H1 (cell line): ENCODE measurements around the gene HIBADH. TPM values are rescaled to one million over a fixed set of nuclear protein-coding genes. Genes with fewer than 3 reads are reported as not detected.

Source experiments
- CTCF ChIA-PET: fragments of 300-600 bp; sonication (Branson Sonifier 250); formaldehyde crosslinking; loops from one replicate; lab custom pipeline; 2021; ENCODE audit not compliant: partially characterized antibody; lab: Charles Lee
- POLR2A ChIA-PET: fragments of 300-600 bp; sonication (Branson Sonifier 250); formaldehyde crosslinking; loops from one replicate; lab custom pipeline; 2021; ENCODE audit warnings: inconsistent platforms; ENCODE audit not compliant: partially characterized antibody; lab: Charles Lee
- DNase-seq, 2 experiments: peaks; one replicate each; pipeline versions ENCODE4 v3.0.0 to v3.0.0-alpha.2; 2010 to 2022; ENCODE audit warnings: low spot score in 2 of 2, low read depth in 1 of 2, mixed read lengths in 1 of 2
- FAIRE-seq: peaks from 2 replicates; lab custom pipeline; 2011; peaks lifted over from hg19 to GRCh38; lab: Jason Lieb, UNC
- H2AFZ ChIP-seq: 2 replicates; pipeline ENCODE4 v1.8.1; 2012; ENCODE audit warnings: low read length, inconsistent platforms
- H2AK5ac ChIP-seq: 2 replicates; pipeline ENCODE4 v1.6.1; 2013; ENCODE audit warnings: low read depth, low read length
- H2BK120ac ChIP-seq: replicated peaks from 2 replicates; pipeline ENCODE3; 2013; ENCODE audit warnings: low read depth, low read length, inconsistent platforms
- H2BK12ac ChIP-seq: 2 replicates; pipeline ENCODE4 v1.6.1; 2013; ENCODE audit warnings: low read depth, low read length
- H2BK15ac ChIP-seq: 2 replicates; pipeline ENCODE4 v1.6.1; 2013; ENCODE audit warnings: low read length
- H2BK20ac ChIP-seq: 2 replicates; pipeline ENCODE4 v1.6.1; 2013; ENCODE audit warnings: low read length
- H2BK5ac ChIP-seq: 2 replicates; pipeline ENCODE4 v1.6.1; 2013; ENCODE audit warnings: low read depth, low read length
- H3K14ac ChIP-seq: 2 replicates; pipeline ENCODE4 v1.6.1; 2013; ENCODE audit warnings: inconsistent platforms; ENCODE audit not compliant: insufficient read length
- H3K18ac ChIP-seq: 2 replicates; pipeline ENCODE4 v1.6.1; 2013; ENCODE audit warnings: low read length; ENCODE audit errors: extremely low read depth
- H3K23ac ChIP-seq: 2 replicates; pipeline ENCODE4 v1.6.1; 2013; ENCODE audit warnings: inconsistent platforms; ENCODE audit not compliant: insufficient read length
- H3K23me2 ChIP-seq: 2 replicates; pipeline ENCODE4 v1.6.1; 2013; ENCODE audit warnings: low read depth, low read length
- H3K27ac ChIP-seq: 2 replicates; pipeline ENCODE4 v1.6.1; 2011; ENCODE audit warnings: low read depth, low read length, inconsistent platforms
- H3K27me3 ChIP-seq, 4 experiments: replicated peaks in 1 of 4; 1 replicate in 1 of 4; 2 replicates in 3 of 4; pipeline versions ENCODE4 v1.6.1 to v1.8.1; 2011 to 2013; ENCODE audit warnings: low read length in 3 of 4, mild to moderate bottlenecking in 3 of 4, inconsistent platforms in 2 of 4, mixed read lengths in 2 of 4, moderate library complexity in 1 of 4; ENCODE audit not compliant: control insufficient read depth in 3 of 4, insufficient read depth in 3 of 4; ENCODE audit errors: extremely low read depth in 1 of 4
- H3K36me3 ChIP-seq, 4 experiments: 2 replicates each; pipeline versions ENCODE4 v1.6.1 to v1.8.1; 2011 to 2013; ENCODE audit warnings: mild to moderate bottlenecking in 4 of 4, low read length in 3 of 4, moderate library complexity in 2 of 4, control low read depth in 1 of 4, inconsistent platforms in 1 of 4; ENCODE audit not compliant: insufficient read depth in 4 of 4, control insufficient read depth in 2 of 4
- H3K4ac ChIP-seq: replicated peaks from 2 replicates; pipeline ENCODE3; 2013; ENCODE audit warnings: low read length, low read depth, mixed read lengths, inconsistent platforms; ENCODE audit not compliant: insufficient read length
- H3K4me1 ChIP-seq, 4 experiments: replicated peaks in 1 of 4; 1 replicate in 1 of 4; 2 replicates in 3 of 4; pipeline versions ENCODE4 v1.6.1 to v1.8.1; 2011 to 2013; ENCODE audit warnings: low read length in 3 of 4, inconsistent platforms in 2 of 4, mixed read lengths in 1 of 4; ENCODE audit not compliant: insufficient read depth in 4 of 4, control insufficient read depth in 3 of 4
- H3K4me2 ChIP-seq, 2 experiments: 2 replicates each; pipeline versions ENCODE4 v1.6.1 to v1.8.1; 2011 to 2013; ENCODE audit warnings: low read depth in 2 of 2, low read length in 2 of 2, control low read depth in 1 of 2, inconsistent platforms in 1 of 2, mild to moderate bottlenecking in 1 of 2; ENCODE audit not compliant: insufficient read depth in 1 of 2
- H3K4me3 ChIP-seq, 4 experiments: fragments of 200-600, 300-600 bp in 1 of 4; sonication (generic), shearing (Covaris generic), sonication (Bioruptor Twin) in 1 of 4; 2 replicates each; pipeline versions ENCODE4 v1.5.1 to v1.8.1; 2011 to 2016; ENCODE audit warnings: low read length in 4 of 4, low read depth in 3 of 4, control low read depth in 2 of 4, inconsistent platforms in 2 of 4, mild to moderate bottlenecking in 2 of 4, mixed read lengths in 1 of 4, moderate library complexity in 1 of 4; ENCODE audit not compliant: insufficient read depth in 2 of 4; ENCODE audit errors: extremely low read depth in 1 of 4
- H3K56ac ChIP-seq: replicated peaks from 2 replicates; pipeline ENCODE3; 2013; ENCODE audit warnings: low read depth, mild to moderate bottlenecking, mixed read lengths, low read length, inconsistent platforms; ENCODE audit not compliant: insufficient read length
- H3K79me1 ChIP-seq: 2 replicates; pipeline ENCODE4 v1.6.1; 2013; ENCODE audit warnings: low read depth, low read length, control low read depth
- H3K79me2 ChIP-seq, 2 experiments: 2 replicates each; pipeline versions ENCODE4 v1.6.1 to v1.8.1; 2012 to 2013; ENCODE audit warnings: low read length in 2 of 2, mild to moderate bottlenecking in 2 of 2, inconsistent platforms in 1 of 2; ENCODE audit not compliant: insufficient read depth in 2 of 2, control insufficient read depth in 1 of 2
- H3K9ac ChIP-seq, 4 experiments: replicated peaks in 1 of 4; 1 replicate in 1 of 4; 2 replicates in 3 of 4; pipeline versions ENCODE4 v1.6.1 to v1.8.1; 2011 to 2013; ENCODE audit warnings: low read depth in 3 of 4, low read length in 3 of 4, control low read depth in 2 of 4, mild to moderate bottlenecking in 2 of 4, moderate library complexity in 2 of 4, inconsistent platforms in 1 of 4; ENCODE audit errors: extremely low read depth in 1 of 4
- H3K9me3 ChIP-seq, 2 experiments: 2 replicates each; pipeline versions ENCODE4 v1.6.1 to v1.8.1; 2012 to 2013; ENCODE audit warnings: mild to moderate bottlenecking in 2 of 2, moderate library complexity in 2 of 2, control low read depth in 1 of 2, inconsistent platforms in 1 of 2, low read depth in 1 of 2, low read length in 1 of 2, mixed read lengths in 1 of 2; ENCODE audit not compliant: insufficient read depth in 2 of 2
- H4K20me1 ChIP-seq, 2 experiments: replicated peaks in 1 of 2; 2 replicates each; pipeline versions ENCODE3 to v1.8.1; 2011 to 2013; ENCODE audit warnings: inconsistent platforms in 2 of 2, low read length in 2 of 2, mild to moderate bottlenecking in 1 of 2; ENCODE audit not compliant: insufficient read depth in 2 of 2, control insufficient read depth in 1 of 2
- H4K5ac ChIP-seq: 2 replicates; pipeline ENCODE4 v1.6.1; 2013; ENCODE audit warnings: low read length, low read depth, mixed read lengths, inconsistent platforms; ENCODE audit not compliant: insufficient read length
- H4K8ac ChIP-seq: 2 replicates; pipeline ENCODE4 v1.8.0; 2013; ENCODE audit warnings: mild to moderate bottlenecking, moderate library complexity, low read length, inconsistent platforms; ENCODE audit not compliant: insufficient read depth; ENCODE audit errors: extremely low read depth
- H4K91ac ChIP-seq: replicated peaks from 2 replicates; pipeline ENCODE3; 2013; ENCODE audit warnings: low read length, mixed read lengths, inconsistent platforms; ENCODE audit not compliant: insufficient read length
- CBX8 ChIP-seq: fragments of 300-800, 300-1000 bp; sonication (generic); IDR thresholded peaks from 2 replicates; pipeline ENCODE4 v1.7.1; 2016; ENCODE audit warnings: low read depth, low read length, borderline replicate concordance
- JUND ChIP-seq: IDR thresholded peaks from 2 replicates; pipeline ENCODE4 v1.6.1; 2011; ENCODE audit warnings: mild to moderate bottlenecking, improper control_type of control experiment, low read length
- MAFK ChIP-seq: IDR thresholded peaks from 2 replicates; pipeline ENCODE4 v1.6.1; 2012; ENCODE audit warnings: low read depth, mild to moderate bottlenecking, improper control_type of control experiment, low read length
- RBBP5 ChIP-seq: IDR thresholded peaks from 2 replicates; pipeline ENCODE4 v1.7.1; 2012; ENCODE audit warnings: low read depth, mild to moderate bottlenecking, inconsistent platforms, low read length, moderate library complexity, borderline replicate concordance
- SUZ12 ChIP-seq: fragments of 200-600 bp; sonication (generic); IDR thresholded peaks from 2 replicates; pipeline ENCODE4 v1.6.1; 2012; ENCODE audit warnings: mild to moderate bottlenecking, inconsistent platforms, low read length, moderate library complexity, mixed read lengths
- TAF1 ChIP-seq: IDR thresholded peaks from 2 replicates; pipeline ENCODE4 v1.6.1; 2011; ENCODE audit warnings: mild to moderate bottlenecking, low read depth, low read length
- TAF7 ChIP-seq: optimal IDR thresholded peaks from 2 replicates; pipeline ENCODE3; 2011; ENCODE audit warnings: low read depth, mild to moderate bottlenecking, inconsistent platforms, low read length, moderate library complexity, borderline replicate concordance
- TCF12 ChIP-seq: IDR thresholded peaks from 2 replicates; pipeline ENCODE4 v1.6.1; 2011; ENCODE audit warnings: low read depth, mild to moderate bottlenecking, low read length
- ZNF274 ChIP-seq: IDR thresholded peaks from 2 replicates; pipeline ENCODE4 v1.7.0; 2012; ENCODE audit warnings: low read length, borderline replicate concordance; ENCODE audit errors: extremely low read depth
- WGBS, 2 experiments: shearing (Covaris generic) in 1 of 2; methylation state at CpG; one replicate each; pipeline versions ENCODE4 v1.1.6 to v1.1.7; 2013 to 2015; ENCODE audit warnings: low lambda C conversion rate in 2 of 2, mixed read lengths in 2 of 2, inconsistent platforms in 1 of 2, low coverage in 1 of 2, missing lambda C conversion rate in 1 of 2; ENCODE audit not compliant: insufficient replicate concordance in 2 of 2, insufficient coverage in 1 of 2, insufficient read length in 1 of 2; ENCODE audit errors: extremely low coverage in 1 of 2, missing lambda C conversion rate in 1 of 2; 5-methylcytosine and 5-hydroxymethylcytosine counted together
- polyA plus RNA-seq, 7 experiments: library from polyadenylated mRNA; depleted of rRNA in 3 of 7; stranded (reverse) in 5 of 7; unstranded in 2 of 7; fragments of >200 nt in 5 of 7; fragments of 200-250 nt in 2 of 7; gene quantifications; 1 replicate in 5 of 7; 2 replicates in 1 of 7; 4 replicates in 1 of 7; pipeline versions ENCODE4 v1.2.1 to v1.2.3, GENCODE V29; 2011 to 2013; ENCODE audit warnings: missing spikeins in 2 of 7, mixed read lengths in 2 of 7
- total RNA-seq: library from RNA; stranded (reverse); fragmentation: NEBNext Ultra II Directional; extraction: Animal tissue kit (Norgen Biotek cat#: 25700); gene quantifications from 2 replicates; pipeline ENCODE4 v1.2.1, GENCODE V29; 2021
- TF ChIP-seq, protein P1 (sequence below): IDR thresholded peaks from 2 replicates; pipeline ENCODE4 v1.6.1; 2012; ENCODE audit warnings: inconsistent platforms
- TF ChIP-seq, protein P2 (sequence below): IDR thresholded peaks from 2 replicates; pipeline ENCODE4 v1.6.1; 2011; ENCODE audit warnings: low read length, improper control_type of control experiment

The HIBADH gene
- total and polyA plus RNA-seq, 2 of the 8 experiments (the other 6 are each of a cell fraction or from before 2014, with no cell fraction given), result 30.1 to 39.5 TPM

DNA sequence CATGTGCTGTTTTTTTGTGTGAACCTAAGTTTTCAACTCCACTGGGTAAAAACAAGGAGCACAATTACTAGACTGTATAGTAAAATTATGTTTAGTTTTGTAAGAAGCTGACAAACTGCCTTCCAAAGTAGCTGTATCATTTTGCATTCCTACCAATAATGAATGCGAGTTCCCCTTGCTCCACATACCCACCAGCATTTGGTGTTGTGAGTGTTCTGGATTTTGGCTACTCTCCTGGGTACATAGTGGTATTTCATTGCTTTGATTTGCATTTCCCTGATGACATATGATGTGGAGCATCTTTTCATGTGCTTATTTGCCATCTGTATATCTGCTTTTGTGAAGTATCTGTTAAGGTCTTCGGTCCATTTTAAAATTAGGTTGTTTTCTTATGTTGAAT lies 178.2 kb downstream of the HIBADH start:
- no peaks in the 10 kb centered on the region for H3K36me3 ChIP-seq
- no peak overlapping the region for H2AK5ac ChIP-seq
- H2BK12ac ChIP-seq, result no peak overlapping the region
- H3K79me2 ChIP-seq, result no peaks in the 10 kb centered on the region
- DNase-seq, result no peak
- H2BK5ac ChIP-seq, result no peak overlapping the region
- no peak overlapping the region for H3K14ac ChIP-seq
- H3K23me2 ChIP-seq, result no peaks in the 10 kb centered on the region
- H2BK15ac ChIP-seq, result no peak overlapping the region
- no peaks in the 10 kb centered on the region for H3K4me1 ChIP-seq
- no peak overlapping the region for H3K56ac ChIP-seq
- H4K91ac ChIP-seq, result no peak overlapping the region
- H4K8ac ChIP-seq, result no peak overlapping the region
- H3K27me3 ChIP-seq, result no peaks in the 10 kb centered on the region; a peak in 2 of 7 replicates
- H3K18ac ChIP-seq, result no peak overlapping the region
- H3K9ac ChIP-seq, result no peak overlapping the region
- CTCF ChIA-PET, result interaction anchor here (1.4 kb wide), 1 partner anchor 107 kb away, joined by 3 read pairs; no protein-coding TSS in a partner anchor
- FAIRE-seq, result no peak
- no peak overlapping the region for H3K4me3 ChIP-seq
- H3K79me1 ChIP-seq, result no peaks in the 10 kb centered on the region
- H3K4me2 ChIP-seq, result no peak overlapping the region
- no peak overlapping the region for H3K4ac ChIP-seq
- no peak overlapping the region for H3K23ac ChIP-seq
- no peak overlapping the region for H2BK120ac ChIP-seq
- POLR2A ChIA-PET, result no interaction called here
- no peak overlapping the region for H3K27ac ChIP-seq
- no peak overlapping the region for H2AFZ ChIP-seq
- WGBS, 2 experiments, result 89% methylated on average over 2 of the region's 2 CpGs; no CpG with 5 or more reads in 1 of the 2 experiments
- no peak overlapping the region for H2BK20ac ChIP-seq
- H4K20me1 ChIP-seq, result no peaks in the 10 kb centered on the region
- no peaks in the 10 kb centered on the region for H3K9me3 ChIP-seq
- no peak overlapping the region for H4K5ac ChIP-seq
- TF ChIP-seq TAF7, result no peak
- TF ChIP-seq JUND, result no peak
- TF ChIP-seq ZNF274, result no peak
- no peak for TF ChIP-seq MAFK
- TF ChIP-seq TCF12, result no peak
- no peak for TF ChIP-seq CBX8
- TF ChIP-seq TAF1, result no peak
- TF ChIP-seq, protein P1, sequence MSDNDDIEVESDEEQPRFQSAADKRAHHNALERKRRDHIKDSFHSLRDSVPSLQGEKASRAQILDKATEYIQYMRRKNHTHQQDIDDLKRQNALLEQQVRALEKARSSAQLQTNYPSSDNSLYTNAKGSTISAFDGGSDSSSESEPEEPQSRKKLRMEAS, result no peak
- TF ChIP-seq SUZ12, result no peak
- TF ChIP-seq RBBP5, result no peak
- TF ChIP-seq, protein P2, sequence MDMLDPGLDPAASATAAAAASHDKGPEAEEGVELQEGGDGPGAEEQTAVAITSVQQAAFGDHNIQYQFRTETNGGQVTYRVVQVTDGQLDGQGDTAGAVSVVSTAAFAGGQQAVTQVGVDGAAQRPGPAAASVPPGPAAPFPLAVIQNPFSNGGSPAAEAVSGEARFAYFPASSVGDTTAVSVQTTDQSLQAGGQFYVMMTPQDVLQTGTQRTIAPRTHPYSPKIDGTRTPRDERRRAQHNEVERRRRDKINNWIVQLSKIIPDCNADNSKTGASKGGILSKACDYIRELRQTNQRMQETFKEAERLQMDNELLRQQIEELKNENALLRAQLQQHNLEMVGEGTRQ, result no peak
